Myocyte (in vitro differentiated cells): ENCODE data around the gene DNAH10. TPM values are rescaled to one million over a fixed set of nuclear protein-coding genes. Genes with fewer than 3 reads are reported as not detected.

Experiments
- DNase-seq: peaks from one replicate; pipeline ENCODE4 v3.0.0-alpha.2; 2012; ENCODE audit warnings: low read depth
- total RNA-seq: library from RNA; depleted of rRNA; stranded (reverse); fragments of >200 nt; gene quantifications from 2 replicates; pipeline ENCODE4 v1.2.3, GENCODE V29; 2014

Gene DNAH10
- total RNA-seq, 1 donor from 2014 or later = 0.16 TPM

GRCh38 chr12:123929946-123930583 is 168.0 kb downstream of the DNAH10 start:
- peak; percentile 79 for DNase-seq

GRCh38 chr12:123931686-123932321 is 169.7 kb downstream of the DNAH10 start:
- no peak for DNase-seq

- no peak for DNase-seq
Measured at GRCh38 chr12:123933214-123933613, 171.1 kb downstream of the DNAH10 start.

GRCh38 chr12:123934016-123934620 is 172.0 kb downstream of the DNAH10 start:
- no peak for DNase-seq

GRCh38 chr12:123934829-123935228 is 172.7 kb downstream of the DNAH10 start:
- DNase-seq = peak; percentile 67

- no peak for DNase-seq
Measured at GRCh38 chr12:123935956-123936355, 173.9 kb downstream of the DNAH10 start.

DNA sequence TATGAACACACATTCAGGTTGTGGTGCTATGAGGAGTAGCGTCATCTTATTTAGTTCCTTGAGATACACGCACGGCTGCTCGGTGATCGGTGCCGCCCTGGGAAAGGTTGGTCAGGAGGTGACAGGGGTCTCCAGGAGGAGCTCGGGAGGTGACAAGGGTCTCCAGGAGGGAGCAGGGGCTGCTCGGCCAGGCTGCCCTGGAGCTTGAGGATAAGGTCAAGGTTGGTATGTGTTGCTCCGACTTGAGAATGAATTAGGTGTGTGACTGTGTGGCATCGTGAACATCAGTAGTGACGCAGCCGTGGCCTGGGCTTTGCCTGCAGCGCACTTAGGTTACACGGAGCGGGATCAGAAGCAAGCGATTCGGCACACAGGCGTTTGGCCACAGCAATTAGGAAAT is 174.4 kb downstream of the DNAH10 start:
- DNase-seq = no peak

- DNase-seq = no peak
Measured at GRCh38 chr12:123936956-123937706, 175.0 kb downstream of the DNAH10 start.

GRCh38 chr12:123937707-123938591 is 175.8 kb downstream of the DNAH10 start:
- no peak for DNase-seq

- DNase-seq = no peak
Measured at GRCh38 chr12:123938679-123939480, 176.8 kb downstream of the DNAH10 start.

DNA sequence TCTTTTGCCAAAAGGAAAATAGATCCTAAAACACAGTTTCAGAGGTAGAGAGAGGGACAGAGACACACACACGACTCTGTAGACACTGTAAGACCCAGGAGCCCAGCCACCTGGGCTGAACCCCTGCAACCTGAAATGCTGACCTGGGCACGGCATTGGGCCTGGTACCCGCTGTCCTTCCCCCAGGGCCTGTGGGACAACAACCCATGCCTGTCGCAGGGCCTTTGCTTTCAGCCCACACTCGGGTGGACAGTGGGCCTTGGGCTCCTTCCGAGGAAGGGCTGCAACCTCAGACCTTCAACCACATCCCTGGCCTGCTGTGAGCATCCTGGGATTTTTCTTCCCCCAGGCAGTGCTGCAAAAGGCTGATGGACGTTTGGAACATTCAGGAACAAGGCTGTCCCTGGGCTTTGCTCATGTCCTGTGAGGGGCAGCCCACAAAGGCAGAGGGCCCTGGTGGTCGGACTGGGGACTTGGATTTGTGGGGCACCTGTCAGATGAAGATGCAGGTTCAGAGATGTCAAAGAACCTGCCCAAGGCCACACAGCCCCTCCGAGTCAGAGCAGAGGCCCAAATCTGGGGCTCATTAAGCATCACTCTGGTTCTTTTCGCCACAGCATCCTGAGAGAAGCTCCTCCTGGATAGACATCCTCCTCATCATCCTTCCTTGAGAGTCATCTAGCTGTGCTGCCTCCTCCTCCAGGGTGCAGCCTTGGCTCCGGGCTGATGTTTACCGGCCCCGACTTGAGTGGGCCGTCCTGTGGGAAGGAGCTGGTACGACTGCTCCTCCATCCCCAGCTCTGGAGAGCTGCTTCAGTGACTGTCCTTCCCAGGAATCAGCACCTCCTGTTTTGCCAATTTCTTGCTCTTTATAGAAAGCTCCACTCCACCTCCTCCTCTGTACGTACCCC is 177.9 kb downstream of the DNAH10 start:
- DNase-seq = no peak

DNA sequence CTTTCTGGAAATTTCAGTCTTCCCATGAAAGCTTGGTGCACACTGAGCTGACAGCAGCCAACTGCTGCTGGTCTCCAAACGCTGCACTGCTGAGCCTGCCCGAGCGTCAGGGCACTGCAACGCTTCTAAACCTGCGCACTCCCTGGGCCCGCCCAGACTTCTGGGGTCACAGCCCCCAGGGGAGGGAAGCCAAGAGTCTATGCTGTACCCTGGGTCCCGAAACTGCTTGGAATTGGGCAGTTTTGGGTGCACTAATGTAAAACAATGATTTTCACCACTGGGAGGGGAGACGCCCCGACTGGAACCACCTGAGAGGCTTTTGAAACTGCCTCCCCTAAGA is 178.5 kb downstream of the DNAH10 start:
- no peak for DNase-seq

DNA sequence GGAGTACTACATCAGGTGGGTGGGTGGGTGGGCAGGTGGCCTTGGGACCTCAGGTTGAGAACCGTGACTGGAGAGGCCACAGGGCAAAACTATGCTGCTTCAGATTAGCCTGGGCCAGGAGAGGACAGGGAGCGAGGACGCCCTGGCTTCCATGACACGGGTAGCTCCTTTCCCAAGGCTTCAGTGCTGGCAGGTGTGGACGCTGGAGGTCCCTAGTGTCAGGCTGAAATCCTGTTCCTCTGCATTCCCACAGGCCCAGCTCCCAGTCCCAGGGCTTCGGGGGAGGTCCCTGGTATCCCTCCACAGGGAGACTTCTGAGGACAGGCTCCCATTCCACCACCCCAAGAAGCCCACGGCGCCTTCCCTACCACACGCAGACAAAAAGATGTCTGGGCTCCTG is 178.9 kb downstream of the DNAH10 start:
- no peak for DNase-seq

- no peak for DNase-seq
Measured at GRCh38 chr12:123941624-123942237, 179.6 kb downstream of the DNAH10 start.

DNA sequence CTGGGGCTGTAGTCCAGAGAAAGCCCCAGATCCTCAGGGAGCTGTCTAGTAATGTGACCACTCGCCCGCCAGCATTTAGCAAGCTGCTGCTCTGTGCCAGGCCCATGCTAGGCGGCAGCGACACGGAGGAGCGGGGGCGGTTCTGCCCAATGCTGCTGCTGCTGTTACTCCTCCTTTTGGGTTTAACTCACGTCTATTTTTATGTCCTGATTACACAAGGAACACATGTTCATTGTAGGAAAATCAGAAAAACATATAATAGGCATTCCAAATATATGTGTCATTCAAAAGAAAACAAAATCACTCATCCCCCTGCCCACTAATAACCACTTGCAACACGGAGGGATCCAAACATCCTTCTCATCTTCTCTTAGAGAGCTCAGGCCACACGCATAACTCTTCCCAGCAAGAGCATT is 180.1 kb downstream of the DNAH10 start:
- peak; percentile 87 for DNase-seq

DNA sequence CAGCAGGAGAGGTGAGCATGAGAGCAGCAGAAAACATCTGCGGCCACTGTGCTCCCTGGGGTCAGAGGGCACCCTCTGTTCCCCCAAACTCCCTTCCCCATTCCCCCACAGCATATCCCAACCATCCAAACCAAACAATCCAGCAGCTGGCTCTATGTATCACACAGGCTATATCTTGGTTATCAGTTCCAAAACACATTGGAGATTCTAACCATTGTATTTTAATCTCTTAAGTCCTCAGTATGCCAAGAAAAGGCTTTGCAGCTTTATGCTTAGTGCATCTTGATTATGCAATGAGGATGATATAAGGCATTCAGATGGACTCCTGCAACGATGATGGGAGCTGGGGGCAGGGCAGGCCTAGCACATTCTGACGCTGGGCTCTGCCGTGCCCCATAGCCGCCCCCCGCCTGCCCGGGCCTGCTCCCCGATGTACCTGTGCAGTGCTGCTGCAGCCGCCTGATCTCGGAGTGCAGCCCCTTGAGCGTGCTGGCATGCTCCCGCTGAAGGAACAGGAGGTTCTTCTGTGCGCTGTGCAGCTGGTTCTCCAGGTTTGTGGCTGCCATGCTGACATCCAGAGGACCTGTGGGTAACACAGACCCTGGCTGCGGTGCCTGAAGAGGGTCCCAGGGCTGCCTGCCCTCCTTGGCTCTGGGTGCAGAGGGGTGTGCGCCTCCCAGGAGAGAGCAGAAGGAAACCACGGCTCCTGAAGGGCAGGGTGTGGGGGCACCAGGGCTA is 181.0 kb downstream of the DNAH10 start:
- peak; percentile 25 for DNase-seq

GRCh38 chr12:123943816-123944215 is 181.7 kb downstream of the DNAH10 start:
- peak; percentile 22 for DNase-seq

DNA sequence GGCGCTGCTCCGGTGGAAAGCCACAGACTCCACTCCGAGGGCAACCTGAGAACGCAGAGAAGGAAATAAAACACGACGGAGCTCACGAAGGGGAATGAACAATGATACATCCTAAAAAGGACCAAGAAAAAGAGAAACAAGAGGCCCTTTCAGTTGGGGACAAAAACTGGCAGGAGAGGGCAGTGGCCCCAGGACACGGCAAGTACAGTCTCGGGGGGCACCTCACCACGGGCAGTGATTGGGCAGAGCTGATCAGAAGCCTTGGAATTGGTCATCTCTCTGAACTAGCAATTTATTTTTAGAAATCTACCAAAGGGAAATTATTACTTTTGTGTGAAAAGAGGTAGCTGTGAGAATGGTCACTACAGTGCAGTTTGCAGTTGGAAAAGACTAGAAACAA is 182.6 kb downstream of the DNAH10 start:
- no peak for DNase-seq
